ENCODE results near the gene ANXA6.

ANXA6 gene

DNA sequence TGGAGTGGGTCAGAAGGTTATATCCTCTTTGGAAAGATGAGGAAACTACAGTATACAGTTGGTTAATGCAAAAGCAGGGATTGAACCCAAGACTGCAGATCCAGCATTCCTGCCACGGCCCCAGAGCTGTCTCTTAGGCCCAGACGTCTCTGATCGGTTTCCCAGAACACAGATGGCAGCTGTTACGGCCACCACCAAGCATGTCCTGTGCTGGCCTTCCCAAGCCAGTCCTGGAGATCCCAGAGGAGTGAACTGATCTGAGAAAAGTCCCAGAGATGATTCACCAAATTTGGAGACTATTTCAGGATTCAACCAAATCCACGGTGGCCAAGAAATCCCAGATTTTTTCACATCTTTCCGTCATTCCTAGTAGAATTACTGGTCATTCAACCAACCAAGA, 96.8 kb downstream of the ANXA6 start:
- H3K27me3 ChIP-seq = no peaks in the 10 kb centered on the region
- peaks cover 24 to 56% (median 52%) of the 10 kb centered on the region in 3 donors for H3K36me3 ChIP-seq
- H3K4me3 ChIP-seq = no peak overlapping the region
- TF ChIP-seq, protein P1, sequence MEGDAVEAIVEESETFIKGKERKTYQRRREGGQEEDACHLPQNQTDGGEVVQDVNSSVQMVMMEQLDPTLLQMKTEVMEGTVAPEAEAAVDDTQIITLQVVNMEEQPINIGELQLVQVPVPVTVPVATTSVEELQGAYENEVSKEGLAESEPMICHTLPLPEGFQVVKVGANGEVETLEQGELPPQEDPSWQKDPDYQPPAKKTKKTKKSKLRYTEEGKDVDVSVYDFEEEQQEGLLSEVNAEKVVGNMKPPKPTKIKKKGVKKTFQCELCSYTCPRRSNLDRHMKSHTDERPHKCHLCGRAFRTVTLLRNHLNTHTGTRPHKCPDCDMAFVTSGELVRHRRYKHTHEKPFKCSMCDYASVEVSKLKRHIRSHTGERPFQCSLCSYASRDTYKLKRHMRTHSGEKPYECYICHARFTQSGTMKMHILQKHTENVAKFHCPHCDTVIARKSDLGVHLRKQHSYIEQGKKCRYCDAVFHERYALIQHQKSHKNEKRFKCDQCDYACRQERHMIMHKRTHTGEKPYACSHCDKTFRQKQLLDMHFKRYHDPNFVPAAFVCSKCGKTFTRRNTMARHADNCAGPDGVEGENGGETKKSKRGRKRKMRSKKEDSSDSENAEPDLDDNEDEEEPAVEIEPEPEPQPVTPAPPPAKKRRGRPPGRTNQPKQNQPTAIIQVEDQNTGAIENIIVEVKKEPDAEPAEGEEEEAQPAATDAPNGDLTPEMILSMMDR (IDR thresholded peaks at IDR 0.05) = no peak
- intact Hi-C loops (cut with DNase I; ENCODE audit: low total_unique reads) = no loop called here
- DNase-seq = no peak
- no peaks in the 10 kb centered on the region for H3K9me3 ChIP-seq
- H3K4me1 ChIP-seq = peaks cover 0 to 63% (median 44%) of the 10 kb centered on the region in 4 donors
- H3K27ac ChIP-seq = peak overlapping the region; percentile 10 to 44

DNA sequence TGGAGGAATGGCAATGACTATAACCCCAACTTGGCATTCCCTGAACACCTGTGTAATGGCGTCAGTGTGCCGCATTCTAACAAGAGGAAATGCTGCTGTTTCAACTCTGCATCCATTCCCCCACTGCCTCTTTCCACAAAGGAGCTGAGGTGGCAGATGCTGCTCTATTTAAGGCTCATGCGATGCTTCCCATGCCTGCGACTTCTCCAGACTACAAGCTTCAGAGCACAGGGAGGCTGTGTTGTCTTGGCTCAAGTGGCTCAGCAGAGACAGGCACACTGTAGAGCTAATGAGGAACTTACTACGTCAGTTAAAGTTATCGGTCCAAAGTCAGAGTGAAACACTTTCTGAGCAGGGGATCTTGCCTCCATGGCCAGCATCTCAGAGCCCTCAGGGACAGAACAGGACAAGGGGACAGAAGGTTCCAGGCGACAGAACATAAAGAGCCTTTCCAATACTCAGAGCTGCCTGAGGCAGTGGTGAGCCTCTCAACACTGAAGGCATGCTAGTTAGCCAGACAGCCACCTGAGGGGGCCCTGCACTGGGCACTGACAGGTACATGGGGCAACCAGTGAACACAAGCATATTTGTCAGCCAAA, 98.6 kb downstream of the ANXA6 start:
- peaks cover 0 to 50% (median 35%) of the 10 kb centered on the region in 4 donors for H3K4me1 ChIP-seq
- TF ChIP-seq, protein P1 (IDR thresholded peaks at IDR 0.05) = no peak
- intact Hi-C loops (cut with DNase I; ENCODE audit: low total_unique reads) = no loop called here
- H3K27ac ChIP-seq = no peak overlapping the region
- DNase-seq = no peak
- H3K4me3 ChIP-seq = no peak overlapping the region
- peaks cover 40 to 73% (median 68%) of the 10 kb centered on the region in 3 donors for H3K36me3 ChIP-seq
- no peaks in the 10 kb centered on the region for H3K9me3 ChIP-seq
- H3K27me3 ChIP-seq = no peaks in the 10 kb centered on the region

DNA sequence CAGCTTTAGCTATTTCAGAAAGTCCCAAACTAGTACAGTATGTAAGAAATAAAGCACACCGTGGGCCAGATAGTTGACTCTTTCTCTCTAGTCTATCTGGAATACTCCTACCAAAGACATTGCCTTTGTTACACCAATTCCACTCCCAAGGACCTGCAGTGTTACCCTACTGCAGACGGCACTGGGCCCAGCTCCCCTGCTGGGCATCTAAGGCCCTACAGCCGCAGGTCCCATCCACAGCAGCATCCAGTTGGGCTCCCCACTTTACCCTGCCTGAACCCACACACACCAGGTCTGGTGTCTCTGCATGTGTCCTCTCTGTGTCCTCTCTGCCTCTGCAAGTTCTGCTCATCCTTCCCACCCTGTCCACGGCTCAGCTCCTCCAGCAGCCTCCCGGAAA, 99.3 kb downstream of the ANXA6 start:
- peaks cover 0 to 43% (median 28%) of the 10 kb centered on the region in 4 donors for H3K4me1 ChIP-seq
- H3K9me3 ChIP-seq = no peaks in the 10 kb centered on the region
- no peak for DNase-seq
- H3K27me3 ChIP-seq = no peaks in the 10 kb centered on the region
- intact Hi-C loops (cut with DNase I; ENCODE audit: low total_unique reads) = no loop called here
- TF ChIP-seq, protein P1 (IDR thresholded peaks at IDR 0.05) = no peak
- H3K36me3 ChIP-seq = peaks cover 40 to 80% (median 75%) of the 10 kb centered on the region in 3 donors
- no peak overlapping the region for H3K27ac ChIP-seq
- no peak overlapping the region for H3K4me3 ChIP-seq

DNA sequence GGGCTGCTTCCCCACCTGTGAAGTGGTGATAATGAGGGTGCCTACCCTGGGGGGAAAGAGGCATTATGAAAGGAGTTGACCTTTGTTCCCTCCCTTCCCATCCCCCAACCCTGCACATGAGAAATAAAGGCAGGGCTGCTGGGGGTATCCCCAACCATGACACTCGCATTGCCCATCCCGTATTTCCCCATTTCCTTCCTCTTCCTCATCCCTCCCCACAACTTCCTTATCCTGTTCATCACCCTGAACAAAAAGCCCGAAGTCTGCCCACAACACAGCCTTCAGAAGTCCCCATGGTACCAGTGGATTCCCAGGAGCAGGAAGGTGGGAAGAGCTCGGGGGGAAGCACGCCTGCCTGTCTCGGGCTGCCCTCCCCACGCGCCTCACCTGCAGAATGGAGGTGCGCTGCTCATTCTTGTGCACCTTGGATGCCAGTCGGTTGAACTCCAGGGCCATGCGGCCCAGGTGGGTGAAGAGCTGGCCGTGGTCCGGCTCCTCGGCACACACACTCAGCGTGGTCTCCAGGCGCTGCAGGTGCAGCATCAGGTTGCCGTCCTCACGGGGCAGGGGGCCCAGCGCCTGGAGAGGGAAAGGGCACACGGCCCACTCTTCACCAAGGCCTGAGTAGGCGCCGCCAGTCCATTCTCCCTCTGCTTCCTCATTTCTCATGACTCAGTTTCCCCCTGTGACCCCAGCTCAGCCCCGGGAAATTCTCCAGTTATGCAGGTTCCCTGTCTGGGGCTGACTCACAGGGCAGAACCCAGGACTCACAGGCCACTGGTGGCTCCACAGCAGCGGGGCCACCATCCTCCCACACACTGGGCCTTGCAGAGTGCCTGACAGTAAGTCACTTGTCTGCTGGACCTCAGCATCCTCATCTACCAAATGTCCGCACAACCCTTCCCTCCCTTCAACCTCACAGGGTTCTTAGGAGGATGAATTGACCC, 100.9 kb downstream of the ANXA6 start:
- Histone ChIP-seq H3K36me3 (peaks cover 34 to 82% (median 74%) of the 10 kb centered on the region in 3 donors), H3K9me3 (no peaks in the 10 kb centered on the region), H3K27me3 (no peaks in the 10 kb centered on the region), H3K27ac (no peak overlapping the region), H3K4me1 (peaks cover 0 to 33% (median 20%) of the 10 kb centered on the region in 4 donors), H3K4me3 (no peak overlapping the region)
- DNase-seq = no peak
- intact Hi-C loops (cut with DNase I; ENCODE audit: low total_unique reads) = no loop called here
- TF ChIP-seq, protein P1 (IDR thresholded peaks at IDR 0.05) = no peak

DNA sequence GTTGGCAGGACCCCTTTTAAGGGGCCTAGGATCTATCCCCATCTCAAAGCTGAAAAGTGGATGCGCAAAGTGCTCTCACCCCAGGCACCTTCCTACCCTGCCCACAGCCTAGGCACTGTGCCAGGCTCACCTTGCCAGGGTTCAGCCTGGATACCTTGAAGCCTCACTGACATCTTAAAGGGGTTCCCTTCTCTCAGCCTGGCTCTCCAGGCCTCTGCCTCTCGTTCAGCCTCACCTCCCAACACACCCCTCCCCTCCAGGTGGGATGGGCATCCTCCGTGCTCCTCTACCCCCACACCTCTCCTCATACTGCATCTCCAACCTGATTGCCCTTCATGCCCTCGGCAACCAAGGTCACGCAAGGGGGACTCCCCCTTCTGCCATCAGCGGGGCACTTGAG, 102.2 kb downstream of the ANXA6 start:
- Histone ChIP-seq H3K36me3 (peaks cover 38 to 88% (median 77%) of the 10 kb centered on the region in 3 donors), H3K4me1 (peaks cover 0 to 20% (median 11%) of the 10 kb centered on the region in 4 donors), H3K27me3 (no peaks in the 10 kb centered on the region), H3K27ac (no peak overlapping the region), H3K9me3 (no peaks in the 10 kb centered on the region), H3K4me3 (no peak overlapping the region)
- TF ChIP-seq, protein P1 (IDR thresholded peaks at IDR 0.05) = no peak
- intact Hi-C loops (cut with DNase I; ENCODE audit: low total_unique reads) = no loop called here
- DNase-seq = no peak

All from tibial artery (tissue), 4 donors.